Measurements from ENCODE around the gene DSP.
A peak's percentile ranks its signal among the peaks of the same experiment; 100 is the strongest.

DNA sequence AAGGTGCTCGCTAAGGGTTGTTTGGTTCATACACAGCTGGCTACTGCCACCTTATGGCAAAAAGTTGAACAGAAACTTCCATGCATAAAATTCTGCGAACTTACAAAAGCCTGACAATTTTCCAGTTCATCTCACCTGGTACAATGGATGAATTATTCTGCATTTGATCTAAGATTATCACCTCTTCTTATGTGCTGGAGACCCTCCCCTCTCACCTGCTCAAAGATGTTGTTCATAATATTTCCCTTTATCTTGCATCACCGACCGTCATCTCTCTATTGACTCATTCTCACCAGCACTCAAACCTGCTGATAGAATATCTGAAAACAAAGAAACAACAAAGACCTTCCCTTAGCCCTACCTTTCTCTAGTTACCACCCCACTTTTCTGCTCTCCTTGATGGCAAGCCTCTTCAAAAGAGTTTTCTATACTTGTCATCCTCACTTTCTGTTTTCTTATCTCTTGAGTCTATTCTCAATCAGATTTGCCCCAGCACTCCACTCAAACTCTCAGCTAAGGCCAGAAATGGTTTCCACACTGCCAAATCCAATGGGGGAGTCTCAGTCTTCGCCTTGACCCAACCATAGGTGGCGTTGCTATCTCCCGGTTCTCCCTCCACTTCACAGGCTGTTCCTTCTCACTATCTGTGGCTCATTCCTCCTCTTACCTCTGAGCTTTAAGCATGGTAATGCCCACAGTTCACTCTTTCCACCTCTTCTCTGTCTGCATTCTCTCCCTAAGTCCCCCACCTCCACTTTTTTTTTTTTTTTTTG lies 74.3 kb downstream of the DSP start:
- TF ChIP-seq, protein P1, sequence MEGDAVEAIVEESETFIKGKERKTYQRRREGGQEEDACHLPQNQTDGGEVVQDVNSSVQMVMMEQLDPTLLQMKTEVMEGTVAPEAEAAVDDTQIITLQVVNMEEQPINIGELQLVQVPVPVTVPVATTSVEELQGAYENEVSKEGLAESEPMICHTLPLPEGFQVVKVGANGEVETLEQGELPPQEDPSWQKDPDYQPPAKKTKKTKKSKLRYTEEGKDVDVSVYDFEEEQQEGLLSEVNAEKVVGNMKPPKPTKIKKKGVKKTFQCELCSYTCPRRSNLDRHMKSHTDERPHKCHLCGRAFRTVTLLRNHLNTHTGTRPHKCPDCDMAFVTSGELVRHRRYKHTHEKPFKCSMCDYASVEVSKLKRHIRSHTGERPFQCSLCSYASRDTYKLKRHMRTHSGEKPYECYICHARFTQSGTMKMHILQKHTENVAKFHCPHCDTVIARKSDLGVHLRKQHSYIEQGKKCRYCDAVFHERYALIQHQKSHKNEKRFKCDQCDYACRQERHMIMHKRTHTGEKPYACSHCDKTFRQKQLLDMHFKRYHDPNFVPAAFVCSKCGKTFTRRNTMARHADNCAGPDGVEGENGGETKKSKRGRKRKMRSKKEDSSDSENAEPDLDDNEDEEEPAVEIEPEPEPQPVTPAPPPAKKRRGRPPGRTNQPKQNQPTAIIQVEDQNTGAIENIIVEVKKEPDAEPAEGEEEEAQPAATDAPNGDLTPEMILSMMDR (IDR thresholded peaks at IDR 0.05), result peak; percentile 40 to 92 (median 81)
- TF ChIP-seq POLR2A (IDR thresholded peaks at IDR 0.05), result no peak
